DOHH2 (cell line): ENCODE data around the gene VANGL2.

ENCODE experiments used
- H3F3A ChIP-seq: fragments of 200-600 bp; sonication (generic), shearing (Covaris generic); 2 replicates; pipeline ENCODE4 v1.6.0; 2016; ENCODE audit warnings: antibody characterized with exemption, mild to moderate bottlenecking; ENCODE audit not compliant: control insufficient read depth, insufficient read depth
- H3K27ac ChIP-seq: fragments of 200-600 bp; sonication (generic); 2 replicates; pipeline ENCODE4 v1.5.1; 2014; ENCODE audit warnings: low read depth, mild to moderate bottlenecking, low read length, moderate library complexity
- H3K27me3 ChIP-seq: fragments of 200-600 bp; sonication (generic); 2 replicates; pipeline ENCODE4 v1.6.1; 2014; ENCODE audit warnings: mild to moderate bottlenecking, low read length, mixed read lengths; ENCODE audit not compliant: control insufficient read depth
- H3K36me3 ChIP-seq: fragments of 200-600 bp; sonication (generic); 2 replicates; pipeline ENCODE4 v1.6.1; 2014; ENCODE audit warnings: mild to moderate bottlenecking, low read length, moderate library complexity, mixed read lengths; ENCODE audit not compliant: control insufficient read depth
- H3K4me1 ChIP-seq: fragments of 200-600 bp; sonication (generic); 2 replicates; pipeline ENCODE4 v1.6.1; 2014; ENCODE audit warnings: mild to moderate bottlenecking, low read length, mixed read lengths; ENCODE audit not compliant: control insufficient read depth
- H3K4me2 ChIP-seq: fragments of 200-600 bp; sonication (generic); 2 replicates; pipeline ENCODE4 v1.6.0; 2014; ENCODE audit warnings: mild to moderate bottlenecking, low read length, moderate library complexity
- H3K4me3 ChIP-seq: fragments of 200-600 bp; sonication (generic); 2 replicates; pipeline ENCODE4 v1.5.1; 2014; ENCODE audit warnings: mild to moderate bottlenecking, low read length, mixed read lengths
- H3K79me2 ChIP-seq: fragments of 200-600 bp; sonication (generic); 2 replicates; pipeline ENCODE4 v1.6.1; 2014; ENCODE audit warnings: mild to moderate bottlenecking, low read length, mixed read lengths; ENCODE audit not compliant: control insufficient read depth
- H3K9me2 ChIP-seq: fragments of 200-600 bp; sonication (generic); replicated peaks from 2 replicates; pipeline ENCODE4 v1.6.1; 2014; ENCODE audit warnings: mild to moderate bottlenecking, low read length, mixed read lengths; ENCODE audit not compliant: control insufficient read depth
- H3K9me3 ChIP-seq: fragments of 200-600 bp; sonication (generic); 2 replicates; pipeline ENCODE4 v1.6.1; 2014; ENCODE audit warnings: antibody characterized with exemption, low read length, mixed read lengths; ENCODE audit not compliant: control insufficient read depth, insufficient read depth
- H4K20me1 ChIP-seq: fragments of 200-600 bp; sonication (generic); 2 replicates; pipeline ENCODE4 v1.6.0; 2014; ENCODE audit warnings: low read depth, mild to moderate bottlenecking, antibody characterized with exemption, low read length, moderate library complexity; ENCODE audit not compliant: control insufficient read depth, insufficient read depth
- CTCF ChIP-seq: fragments of 200-600 bp; sonication (generic); IDR thresholded peaks from one replicate; pipeline ENCODE4 v1.5.1; 2014; ENCODE audit warnings: antibody characterized with exemption, mild to moderate bottlenecking, low read depth, low read length; ENCODE audit not compliant: poor library complexity, severe bottlenecking
- EZH2phosphoT487 ChIP-seq: fragments of 200-600 bp; sonication (generic); IDR thresholded peaks from 2 replicates; pipeline ENCODE4 v1.6.1; 2017; ENCODE audit warnings: borderline replicate concordance, mild to moderate bottlenecking, antibody characterized with exemption, low read length, moderate library complexity, mixed read lengths

The VANGL2 gene

DNA sequence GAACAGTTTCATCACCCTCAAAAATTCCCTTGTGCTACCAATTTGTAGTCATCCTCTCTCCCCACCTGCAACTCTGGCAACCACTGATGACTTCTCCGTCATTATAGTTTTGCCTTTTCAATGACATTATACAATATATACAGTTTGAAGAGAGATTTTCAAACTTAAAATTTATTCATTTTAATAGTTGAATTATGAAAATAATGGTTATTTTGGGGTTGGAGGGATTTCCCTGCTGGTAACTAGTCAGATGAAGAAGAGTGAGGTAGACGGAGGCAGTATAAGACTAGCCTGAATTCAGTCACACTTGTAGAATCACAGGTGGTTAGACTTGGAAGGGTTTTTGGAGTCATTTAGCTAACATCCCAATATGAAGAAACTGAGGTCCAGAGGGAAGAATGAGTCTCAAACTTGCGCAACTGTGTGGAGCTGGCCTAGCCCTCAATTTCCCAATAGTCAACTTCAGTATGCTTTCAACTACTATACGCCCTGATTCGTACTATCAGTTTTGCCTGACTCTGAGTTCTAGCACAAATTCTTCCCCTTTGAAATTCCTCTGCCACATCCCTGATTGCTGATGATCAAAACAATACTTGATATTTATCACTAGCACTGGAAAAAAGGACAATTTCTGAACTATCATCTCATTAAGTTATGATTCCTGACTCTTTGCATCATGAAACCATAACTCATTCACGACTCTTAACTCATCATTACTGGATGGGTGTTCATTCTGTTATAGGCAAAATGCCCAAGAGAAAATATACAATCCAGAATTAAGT lies 54.2 kb downstream of the VANGL2 start:
- no peaks in the 10 kb centered on the region for H4K20me1 ChIP-seq
- no peaks in the 10 kb centered on the region for H3K79me2 ChIP-seq
- no peaks in the 10 kb centered on the region for H3K9me2 ChIP-seq
- H3K9me3 ChIP-seq, result no peaks in the 10 kb centered on the region
- no peaks in the 10 kb centered on the region for H3K36me3 ChIP-seq
- H3K4me3 ChIP-seq, result no peak overlapping the region
- H3K4me2 ChIP-seq, result no peak overlapping the region
- H3K4me1 ChIP-seq, result peaks cover 57% of the 10 kb centered on the region
- no peaks in the 10 kb centered on the region for H3K27me3 ChIP-seq
- H3F3A ChIP-seq, result 0 out of 2 replicates have a peak, but pooled peaks cover 6% of the 10 kb centered on the region
- TF ChIP-seq CTCF (no peak), EZH2phosphoT487 (no peak)
- H3K27ac ChIP-seq, result no peak overlapping the region

DNA sequence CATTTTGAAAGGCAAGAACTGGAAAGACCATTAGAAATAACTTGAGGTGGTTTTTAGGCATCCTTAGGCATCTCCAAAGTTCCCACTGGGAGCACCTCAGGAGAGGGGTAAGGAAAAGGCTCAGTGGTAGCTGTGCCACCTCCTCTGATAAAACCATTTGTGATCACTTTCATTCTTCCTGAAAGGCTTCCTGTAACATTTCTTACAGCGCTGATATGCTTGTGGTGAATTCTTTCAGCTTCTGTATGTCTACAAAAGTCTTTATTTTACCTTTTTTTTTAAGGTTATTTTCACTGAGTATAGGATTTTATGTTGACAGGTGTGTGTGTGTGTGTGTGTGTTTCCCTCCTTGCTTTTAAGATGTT lies 54.8 kb downstream of the VANGL2 start:
- Histone ChIP-seq H3K9me3 (no peaks in the 10 kb centered on the region), H3K4me1 (peaks cover 63% of the 10 kb centered on the region), H3F3A (0 out of 2 replicates have a peak, but pooled peaks cover 8% of the 10 kb centered on the region), H3K4me3 (no peak overlapping the region), H3K27me3 (no peaks in the 10 kb centered on the region), H4K20me1 (no peaks in the 10 kb centered on the region), H3K9me2 (no peaks in the 10 kb centered on the region), H3K79me2 (no peaks in the 10 kb centered on the region), H3K4me2 (no peak overlapping the region), H3K36me3 (no peaks in the 10 kb centered on the region), H3K27ac (no peak overlapping the region)
- no peak for TF ChIP-seq CTCF
- no peak for TF ChIP-seq EZH2phosphoT487

GRCh38 chr1:160459056-160459455 lies 58.7 kb downstream of the VANGL2 start:
- no peaks in the 10 kb centered on the region for H4K20me1 ChIP-seq
- H3K36me3 ChIP-seq, result no peaks in the 10 kb centered on the region; the same call in 1 of the 2 replicates
- H3K9me3 ChIP-seq, result no peaks in the 10 kb centered on the region
- no peaks in the 10 kb centered on the region for H3K27me3 ChIP-seq
- H3K27ac ChIP-seq, result no peak overlapping the region
- TF ChIP-seq CTCF (no peak), EZH2phosphoT487 (no peak)
- H3K4me2 ChIP-seq, result no peak overlapping the region
- H3K4me3 ChIP-seq, result no peak overlapping the region
- peaks cover 70% of the 10 kb centered on the region for H3K4me1 ChIP-seq
- no peaks in the 10 kb centered on the region for H3K79me2 ChIP-seq
- peaks cover 9% of the 10 kb centered on the region; the same call in 1 of the 2 replicates for H3F3A ChIP-seq
- no peaks in the 10 kb centered on the region for H3K9me2 ChIP-seq
